Neural progenitor cell (in vitro differentiated cells): ENCODE results near the gene CEACAM6.

Experiments
- EZH2 ChIP-seq: fragments of 200-600 bp; sonication (generic); IDR thresholded peaks from 2 replicates; pipeline ENCODE4 v1.6.1; 2017; ENCODE audit warnings: antibody characterized with exemption, mild to moderate bottlenecking, moderate library complexity
- EZH2phosphoT487 ChIP-seq: fragments of 200-600 bp; sonication (generic); IDR thresholded peaks from 2 replicates; pipeline ENCODE4 v1.6.1; 2017; ENCODE audit warnings: antibody characterized with exemption
- TF ChIP-seq, protein P1 (sequence below): fragments of 200-600 bp; sonication (generic); IDR thresholded peaks from 2 replicates; pipeline ENCODE4 v1.5.1; 2017; ENCODE audit warnings: antibody characterized with exemption, mild to moderate bottlenecking

DNA sequence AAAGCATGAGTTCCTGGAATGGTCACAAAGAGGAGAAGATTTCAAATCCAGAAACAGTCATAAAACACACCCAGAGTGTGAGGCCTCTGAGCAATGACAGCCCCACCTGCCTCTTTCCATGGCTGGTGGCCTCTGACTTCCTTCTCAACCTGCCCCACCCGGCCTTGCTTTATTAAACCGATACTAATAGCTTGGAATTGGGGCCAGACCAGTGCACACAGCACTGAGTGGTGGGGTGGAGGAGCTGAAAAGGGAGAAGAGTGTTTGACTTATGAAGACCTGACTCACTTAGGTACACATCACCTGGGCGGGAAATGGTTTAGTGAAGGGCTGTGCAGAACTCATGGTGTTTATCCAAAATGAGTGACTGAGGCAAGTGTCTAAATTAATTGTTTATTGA is 20.7 kb upstream of the CEACAM6 start:
- TF ChIP-seq, protein P1, sequence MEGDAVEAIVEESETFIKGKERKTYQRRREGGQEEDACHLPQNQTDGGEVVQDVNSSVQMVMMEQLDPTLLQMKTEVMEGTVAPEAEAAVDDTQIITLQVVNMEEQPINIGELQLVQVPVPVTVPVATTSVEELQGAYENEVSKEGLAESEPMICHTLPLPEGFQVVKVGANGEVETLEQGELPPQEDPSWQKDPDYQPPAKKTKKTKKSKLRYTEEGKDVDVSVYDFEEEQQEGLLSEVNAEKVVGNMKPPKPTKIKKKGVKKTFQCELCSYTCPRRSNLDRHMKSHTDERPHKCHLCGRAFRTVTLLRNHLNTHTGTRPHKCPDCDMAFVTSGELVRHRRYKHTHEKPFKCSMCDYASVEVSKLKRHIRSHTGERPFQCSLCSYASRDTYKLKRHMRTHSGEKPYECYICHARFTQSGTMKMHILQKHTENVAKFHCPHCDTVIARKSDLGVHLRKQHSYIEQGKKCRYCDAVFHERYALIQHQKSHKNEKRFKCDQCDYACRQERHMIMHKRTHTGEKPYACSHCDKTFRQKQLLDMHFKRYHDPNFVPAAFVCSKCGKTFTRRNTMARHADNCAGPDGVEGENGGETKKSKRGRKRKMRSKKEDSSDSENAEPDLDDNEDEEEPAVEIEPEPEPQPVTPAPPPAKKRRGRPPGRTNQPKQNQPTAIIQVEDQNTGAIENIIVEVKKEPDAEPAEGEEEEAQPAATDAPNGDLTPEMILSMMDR = no peak
- TF ChIP-seq EZH2 = no peak
- TF ChIP-seq EZH2phosphoT487 = no peak
